WTC11 (cell line): ENCODE data around the gene CCDC24. TPM values are rescaled to one million over a fixed set of nuclear protein-coding genes. Genes with fewer than 3 reads are reported as not detected.
A peak's percentile ranks its signal among the peaks of the same experiment; 100 is the strongest.

Experiments used
- ATAC-seq: fragments of 200-7000 bp; cut with Tn5 transposase; 2 replicates; pipeline ENCODE4 v1.10.0; 2021; ENCODE audit warnings: mild to moderate bottlenecking, moderate library complexity
- CTCF ChIA-PET: fragments of 300-600 bp; sonication (Branson Sonifier 250); formaldehyde crosslinking; loops from one replicate; lab custom pipeline; 2021; ENCODE audit warnings: antibody characterized with exemption; lab: Charles Lee
- POLR2A ChIA-PET: fragments of 350-600 bp; sonication (Branson Sonifier 250); formaldehyde crosslinking; loops from one replicate; lab custom pipeline; 2021; ENCODE audit warnings: antibody characterized with exemption; lab: Charles Lee
- DNase-seq: peaks from one replicate; pipeline ENCODE4 v3.0.0; 2021; ENCODE audit warnings: low spot score
- H3K27ac Mint-ChIP-seq: 2 replicates; pipeline ENCODE4 v1.8.0; 2021; ENCODE audit warnings: mixed read lengths
- H3K27me3 Mint-ChIP-seq: 2 replicates; pipeline ENCODE4 v1.8.0; 2021; ENCODE audit warnings: low read depth, mild to moderate bottlenecking, moderate library complexity, mixed read lengths
- H3K36me3 Mint-ChIP-seq: 2 replicates; pipeline ENCODE4 v1.8.0; 2021; ENCODE audit warnings: mixed read lengths
- H3K4me1 Mint-ChIP-seq: 2 replicates; pipeline ENCODE4 v1.8.0; 2022; ENCODE audit warnings: mixed read lengths
- H3K4me3 Mint-ChIP-seq: 2 replicates; pipeline ENCODE4 v1.8.0; 2021; ENCODE audit warnings: mild to moderate bottlenecking, moderate library complexity, mixed read lengths
- H3K9me3 Mint-ChIP-seq: 2 replicates; pipeline ENCODE4 v1.8.0; 2021; ENCODE audit warnings: mixed read lengths
- CBFB ChIP-seq: sonication (generic); formaldehyde crosslinking; IDR thresholded peaks from 2 replicates; pipeline ENCODE4 v1.8.1; 2022; ENCODE audit warnings: mild to moderate bottlenecking, low read depth, missing genetic modification reagents
- ELF4 ChIP-seq: sonication (generic); formaldehyde crosslinking; IDR thresholded peaks from 2 replicates; pipeline ENCODE4 v1.8.1; 2022; ENCODE audit warnings: low read depth, mild to moderate bottlenecking, moderate library complexity, missing genetic modification reagents
- ESRRA ChIP-seq: sonication (generic); formaldehyde crosslinking; IDR thresholded peaks from 2 replicates; pipeline ENCODE4 v1.8.1; 2022; ENCODE audit warnings: mild to moderate bottlenecking, missing genetic modification reagents, borderline replicate concordance
- FOXK1 ChIP-seq: sonication (generic); formaldehyde crosslinking; IDR thresholded peaks from 2 replicates; pipeline ENCODE4 v1.8.0; 2022; ENCODE audit warnings: mild to moderate bottlenecking, moderate library complexity, missing genetic modification reagents
- FOXP1 ChIP-seq: sonication (generic); formaldehyde crosslinking; IDR thresholded peaks from 2 replicates; pipeline ENCODE4 v1.8.0; 2022; ENCODE audit warnings: missing genetic modification reagents, mild to moderate bottlenecking, moderate library complexity, borderline replicate concordance
- GRHL2 ChIP-seq: fragments of 250-450 bp; sonication (Bioruptor Pico); IDR thresholded peaks from 2 replicates; pipeline ENCODE4 v1.8.0; 2022; ENCODE audit warnings: mild to moderate bottlenecking, moderate library complexity; ENCODE audit not compliant: insufficient replicate concordance, severe bottlenecking
- GTF2I ChIP-seq: fragments of 250-450 bp; sonication (Bioruptor Pico); conservative IDR thresholded peaks from 2 replicates; pipeline ENCODE4 v1.4.0; 2021; ENCODE audit warnings: mild to moderate bottlenecking
- IRF2 ChIP-seq: sonication (generic); formaldehyde crosslinking; IDR thresholded peaks from 2 replicates; pipeline ENCODE4 v1.8.0; 2022; ENCODE audit warnings: low read depth, missing genetic modification reagents, borderline replicate concordance
- JUN ChIP-seq: sonication (generic); formaldehyde crosslinking; IDR thresholded peaks from 2 replicates; pipeline ENCODE4 v1.8.0; 2023; ENCODE audit warnings: mild to moderate bottlenecking, missing genetic modification reagents
- NR2C2 ChIP-seq: sonication (generic); formaldehyde crosslinking; IDR thresholded peaks from 2 replicates; pipeline ENCODE4 v1.8.0; 2022; ENCODE audit warnings: mild to moderate bottlenecking, missing genetic modification reagents
- NR3C1 ChIP-seq: sonication (generic); formaldehyde crosslinking; conservative IDR thresholded peaks from 2 replicates; pipeline ENCODE4 v1.8.1; 2023; ENCODE audit warnings: low read depth, mild to moderate bottlenecking, missing genetic modification reagents
- SMAD4 ChIP-seq: sonication (generic); formaldehyde crosslinking; IDR thresholded peaks from 2 replicates; pipeline ENCODE4 v1.8.0; 2022; ENCODE audit warnings: mild to moderate bottlenecking, missing genetic modification reagents
- ZNF138 ChIP-seq: sonication (generic); formaldehyde crosslinking; conservative IDR thresholded peaks from 2 replicates; pipeline ENCODE4 v1.8.1; 2022; ENCODE audit warnings: mild to moderate bottlenecking, moderate library complexity, missing genetic modification reagents
- ZNF219 ChIP-seq: sonication (generic); formaldehyde crosslinking; IDR thresholded peaks from 2 replicates; pipeline ENCODE4 v1.8.0; 2023; ENCODE audit warnings: missing genetic modification reagents, mild to moderate bottlenecking, borderline replicate concordance
- ZNF396 ChIP-seq: fragments of 250-450 bp; sonication (Bioruptor Pico); IDR thresholded peaks from 2 replicates; pipeline ENCODE4 v1.8.0; 2021; ENCODE audit warnings: mild to moderate bottlenecking, moderate library complexity, borderline replicate concordance
- total RNA-seq: library from RNA; stranded (reverse); gene quantifications from 3 replicates; pipeline ENCODE4 v1.2.3, GENCODE V29; 2021
- TF ChIP-seq, protein P1 (sequence below): sonication (generic); formaldehyde crosslinking; IDR thresholded peaks from 2 replicates; pipeline ENCODE4 v1.8.0; 2022; ENCODE audit warnings: missing genetic modification reagents
- TF ChIP-seq, protein P2 (sequence below): sonication (generic); formaldehyde crosslinking; IDR thresholded peaks from 2 replicates; pipeline ENCODE4 v1.8.1; 2022; ENCODE audit warnings: missing genetic modification reagents, borderline replicate concordance
- TF ChIP-seq, protein P3 (sequence below): sonication (generic); formaldehyde crosslinking; IDR thresholded peaks from 2 replicates; pipeline ENCODE4 v1.8.0; 2022; ENCODE audit warnings: mild to moderate bottlenecking, missing genetic modification reagents
- TF ChIP-seq, protein P4 (sequence below): sonication (generic); formaldehyde crosslinking; IDR thresholded peaks from 2 replicates; pipeline ENCODE4 v1.8.1; 2022; ENCODE audit warnings: mild to moderate bottlenecking, moderate library complexity, missing genetic modification reagents
- TF ChIP-seq, protein P5 (sequence below): fragments of 250-450 bp; sonication (Bioruptor Pico); IDR thresholded peaks from 2 replicates; pipeline ENCODE4 v1.9.0; 2021; ENCODE audit warnings: mild to moderate bottlenecking

The CCDC24 gene
- total RNA-seq, 1 experiment from 2014 or later, result 12.1 TPM

DNA sequence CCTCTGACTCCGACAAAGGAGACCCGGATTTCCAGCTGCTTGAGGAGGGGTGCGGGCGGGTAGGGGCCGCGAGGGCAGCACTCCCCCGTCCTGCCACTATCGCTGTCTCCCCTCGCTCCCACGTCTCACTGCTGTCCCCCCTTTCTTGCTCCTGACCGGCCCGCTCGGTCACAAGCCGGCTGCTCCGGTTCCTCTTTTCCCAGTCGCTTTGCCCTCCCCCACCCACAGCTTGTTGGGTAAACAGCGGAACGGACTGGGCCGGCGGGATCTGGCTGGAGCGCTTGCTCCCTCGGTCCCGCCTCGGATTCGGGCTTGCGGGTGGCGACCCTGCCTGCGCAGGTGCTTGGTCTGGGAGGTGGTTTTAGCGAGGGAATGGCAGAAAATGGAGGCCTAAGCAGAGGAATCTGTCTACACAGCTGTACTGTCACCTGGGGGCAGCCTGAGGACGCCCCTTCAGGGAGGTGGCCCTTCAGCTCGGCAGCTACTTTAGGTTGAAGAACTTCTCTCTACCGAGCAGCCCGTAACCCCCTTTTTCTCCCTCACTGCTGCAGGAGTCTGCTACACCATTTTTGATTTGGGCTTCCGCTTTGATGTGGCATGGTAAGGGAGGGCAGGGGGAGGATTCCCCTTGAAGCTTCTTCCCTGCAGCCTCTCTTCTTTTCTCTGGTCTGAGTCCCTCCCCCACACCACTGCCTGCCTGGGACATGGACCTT is 16.0 kb upstream of the CCDC24 start:
- POLR2A ChIA-PET, result interaction anchor here (0.7 to 2.3 kb wide), 7 partner anchors 17 to 211 kb away, joined by 3 to 13 read pairs (median 4); partner anchors contain the start of genes ARTN, CCDC24 and SLC6A9
- Mint-ChIP-seq H3K27me3 (no peaks in the 10 kb centered on the region), H3K4me1 (peaks cover 42% of the 10 kb centered on the region), H3K27ac (peak overlapping the region; percentile 41; the same call in 1 of the 2 replicates), H3K4me3 (peak overlapping the region; percentile 89), H3K36me3 (peaks cover 36% of the 10 kb centered on the region), H3K9me3 (no peaks in the 10 kb centered on the region)
- CTCF ChIA-PET, result interaction anchor here (0.6 to 2.9 kb wide), 11 partner anchors 13 to 264 kb away, joined by 3 to 23 read pairs (median 4); partner anchors contain the start of genes ARTN and IPO13
- TF ChIP-seq SMAD4 (CRISPR knock-in tag) (no peak), JUN (CRISPR knock-in tag) (0 out of 2 replicates have a peak, but pooled peaks have one; percentile 1), FOXK1 (CRISPR knock-in tag) (no peak), ZNF219 (CRISPR knock-in tag) (no peak)
- TF ChIP-seq, protein P1, sequence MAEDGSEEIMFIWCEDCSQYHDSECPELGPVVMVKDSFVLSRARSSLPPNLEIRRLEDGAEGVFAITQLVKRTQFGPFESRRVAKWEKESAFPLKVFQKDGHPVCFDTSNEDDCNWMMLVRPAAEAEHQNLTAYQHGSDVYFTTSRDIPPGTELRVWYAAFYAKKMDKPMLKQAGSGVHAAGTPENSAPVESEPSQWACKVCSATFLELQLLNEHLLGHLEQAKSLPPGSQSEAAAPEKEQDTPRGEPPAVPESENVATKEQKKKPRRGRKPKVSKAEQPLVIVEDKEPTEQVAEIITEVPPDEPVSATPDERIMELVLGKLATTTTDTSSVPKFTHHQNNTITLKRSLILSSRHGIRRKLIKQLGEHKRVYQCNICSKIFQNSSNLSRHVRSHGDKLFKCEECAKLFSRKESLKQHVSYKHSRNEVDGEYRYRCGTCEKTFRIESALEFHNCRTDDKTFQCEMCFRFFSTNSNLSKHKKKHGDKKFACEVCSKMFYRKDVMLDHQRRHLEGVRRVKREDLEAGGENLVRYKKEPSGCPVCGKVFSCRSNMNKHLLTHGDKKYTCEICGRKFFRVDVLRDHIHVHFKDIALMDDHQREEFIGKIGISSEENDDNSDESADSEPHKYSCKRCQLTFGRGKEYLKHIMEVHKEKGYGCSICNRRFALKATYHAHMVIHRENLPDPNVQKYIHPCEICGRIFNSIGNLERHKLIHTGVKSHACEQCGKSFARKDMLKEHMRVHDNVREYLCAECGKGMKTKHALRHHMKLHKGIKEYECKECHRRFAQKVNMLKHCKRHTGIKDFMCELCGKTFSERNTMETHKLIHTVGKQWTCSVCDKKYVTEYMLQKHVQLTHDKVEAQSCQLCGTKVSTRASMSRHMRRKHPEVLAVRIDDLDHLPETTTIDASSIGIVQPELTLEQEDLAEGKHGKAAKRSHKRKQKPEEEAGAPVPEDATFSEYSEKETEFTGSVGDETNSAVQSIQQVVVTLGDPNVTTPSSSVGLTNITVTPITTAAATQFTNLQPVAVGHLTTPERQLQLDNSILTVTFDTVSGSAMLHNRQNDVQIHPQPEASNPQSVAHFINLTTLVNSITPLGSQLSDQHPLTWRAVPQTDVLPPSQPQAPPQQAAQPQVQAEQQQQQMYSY (CRISPR knock-in tag), result peak; percentile 70
- no peak for ATAC-seq
- DNase-seq, result peak; percentile 58

DNA sequence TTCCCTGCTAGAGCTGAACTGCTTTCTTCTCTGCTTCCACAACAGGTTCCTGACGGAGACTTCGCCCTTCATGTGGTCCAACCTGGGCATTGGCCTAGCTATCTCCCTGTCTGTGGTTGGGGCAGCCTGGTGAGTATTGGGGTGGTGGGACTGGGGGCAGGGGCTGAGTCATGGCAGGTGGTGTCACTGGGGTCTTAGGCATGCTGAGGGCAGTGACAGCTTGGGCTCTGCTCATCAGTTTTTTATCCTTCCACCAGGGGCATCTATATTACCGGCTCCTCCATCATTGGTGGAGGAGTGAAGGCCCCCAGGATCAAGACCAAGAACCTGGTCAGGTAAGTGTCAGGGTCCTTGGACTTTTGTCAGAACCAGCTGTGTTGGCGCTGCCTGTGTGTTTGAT is 15.4 kb upstream of the CCDC24 start:
- CTCF ChIA-PET, result interaction anchor here (1.0 to 2.6 kb wide), 4 partner anchors 12 to 212 kb away, joined by 3 to 14 read pairs (median 4); no protein-coding TSS in a partner anchor
- H3K4me1 Mint-ChIP-seq, result peaks cover 41% of the 10 kb centered on the region
- POLR2A ChIA-PET, result interaction anchor here (0.7 to 2.3 kb wide), 2 partner anchors 43 to 56 kb away, joined by 3 to 6 read pairs; partner anchors contain the start of genes ARTN and SLC6A9
- ATAC-seq (no peak), DNase-seq (no peak)
- H3K27ac Mint-ChIP-seq, result no peak overlapping the region
- TF ChIP-seq, protein P2, sequence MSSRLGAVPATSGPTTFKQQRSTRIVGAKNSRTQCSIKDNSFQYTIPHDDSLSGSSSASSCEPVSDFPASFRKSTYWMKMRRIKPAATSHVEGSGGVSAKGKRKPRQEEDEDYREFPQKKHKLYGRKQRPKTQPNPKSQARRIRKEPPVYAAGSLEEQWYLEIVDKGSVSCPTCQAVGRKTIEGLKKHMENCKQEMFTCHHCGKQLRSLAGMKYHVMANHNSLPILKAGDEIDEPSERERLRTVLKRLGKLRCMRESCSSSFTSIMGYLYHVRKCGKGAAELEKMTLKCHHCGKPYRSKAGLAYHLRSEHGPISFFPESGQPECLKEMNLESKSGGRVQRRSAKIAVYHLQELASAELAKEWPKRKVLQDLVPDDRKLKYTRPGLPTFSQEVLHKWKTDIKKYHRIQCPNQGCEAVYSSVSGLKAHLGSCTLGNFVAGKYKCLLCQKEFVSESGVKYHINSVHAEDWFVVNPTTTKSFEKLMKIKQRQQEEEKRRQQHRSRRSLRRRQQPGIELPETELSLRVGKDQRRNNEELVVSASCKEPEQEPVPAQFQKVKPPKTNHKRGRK (CRISPR knock-in tag), result no peak
- TF ChIP-seq FOXP1 (CRISPR knock-in tag) (no peak), ZNF396 (CRISPR knock-in tag) (no peak), ZNF138 (CRISPR knock-in tag) (no peak), SMAD4 (CRISPR knock-in tag) (no peak), GRHL2 (CRISPR knock-in tag) (no peak), JUN (CRISPR knock-in tag) (no peak), NR2C2 (CRISPR knock-in tag) (no peak), ESRRA (CRISPR knock-in tag) (no peak), CBFB (CRISPR knock-in tag) (no peak), NR3C1 (no peak), ELF4 (CRISPR knock-in tag) (no peak), GTF2I (CRISPR knock-in tag) (no peak), IRF2 (CRISPR knock-in tag) (no peak)
- TF ChIP-seq, protein P3, sequence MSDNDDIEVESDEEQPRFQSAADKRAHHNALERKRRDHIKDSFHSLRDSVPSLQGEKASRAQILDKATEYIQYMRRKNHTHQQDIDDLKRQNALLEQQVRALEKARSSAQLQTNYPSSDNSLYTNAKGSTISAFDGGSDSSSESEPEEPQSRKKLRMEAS (CRISPR knock-in tag), result no peak
- TF ChIP-seq, protein P1 (CRISPR knock-in tag), result no peak
- TF ChIP-seq, protein P4, sequence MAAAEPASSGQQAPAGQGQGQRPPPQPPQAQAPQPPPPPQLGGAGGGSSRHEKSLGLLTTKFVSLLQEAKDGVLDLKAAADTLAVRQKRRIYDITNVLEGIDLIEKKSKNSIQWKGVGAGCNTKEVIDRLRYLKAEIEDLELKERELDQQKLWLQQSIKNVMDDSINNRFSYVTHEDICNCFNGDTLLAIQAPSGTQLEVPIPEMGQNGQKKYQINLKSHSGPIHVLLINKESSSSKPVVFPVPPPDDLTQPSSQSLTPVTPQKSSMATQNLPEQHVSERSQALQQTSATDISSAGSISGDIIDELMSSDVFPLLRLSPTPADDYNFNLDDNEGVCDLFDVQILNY (CRISPR knock-in tag), result no peak
- TF ChIP-seq, protein P5, sequence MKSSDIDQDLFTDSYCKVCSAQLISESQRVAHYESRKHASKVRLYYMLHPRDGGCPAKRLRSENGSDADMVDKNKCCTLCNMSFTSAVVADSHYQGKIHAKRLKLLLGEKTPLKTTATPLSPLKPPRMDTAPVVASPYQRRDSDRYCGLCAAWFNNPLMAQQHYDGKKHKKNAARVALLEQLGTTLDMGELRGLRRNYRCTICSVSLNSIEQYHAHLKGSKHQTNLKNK (CRISPR knock-in tag), result no peak
- H3K9me3 Mint-ChIP-seq, result no peaks in the 10 kb centered on the region
- no peaks in the 10 kb centered on the region for H3K27me3 Mint-ChIP-seq
- H3K4me3 Mint-ChIP-seq, result peak overlapping the region; percentile 89
- H3K36me3 Mint-ChIP-seq, result peaks cover 36% of the 10 kb centered on the region
